B cell (primary cell): ENCODE results near the gene LMO7. TPM values are rescaled to one million over a fixed set of nuclear protein-coding genes. Genes with fewer than 3 reads are reported as not detected.

Experiments used
- ATAC-seq: fragments of 200-7000 bp; cut with Tn5 transposase; one replicate; pipeline ENCODE4 v1.10.0; 2021; ENCODE audit warnings: low read depth, mild to moderate bottlenecking, moderate number of reproducible peaks, moderate library complexity
- CTCF ChIA-PET: fragments of 350-600 bp; sonication (Branson Sonifier 250); formaldehyde crosslinking; loops from one replicate; lab custom pipeline; 2021; ENCODE audit warnings: antibody characterized with exemption, inconsistent platforms; lab: Charles Lee
- POLR2A ChIA-PET: fragments of 350-600 bp; sonication (Branson Sonifier 250); formaldehyde crosslinking; loops from one replicate; lab custom pipeline; 2021; ENCODE audit warnings: antibody characterized with exemption; lab: Charles Lee
- DNase-seq: peaks from one replicate; pipeline ENCODE4 v3.0.0; 2013
- H2AFZ ChIP-seq: 2 replicates; pipeline ENCODE4 v1.6.1; 2012; ENCODE audit warnings: mild to moderate bottlenecking, low read depth, low read length; ENCODE audit not compliant: insufficient read depth, poor library complexity, severe bottlenecking
- H3K27ac ChIP-seq, 2 donors: 1 replicate in 1 of 2; 2 replicates in 1 of 2; pipeline ENCODE4 v1.5.1; 2012 to 2013; ENCODE audit warnings: low read length in 2 of 2, mild to moderate bottlenecking in 2 of 2, moderate library complexity in 1 of 2
- H3K27me3 ChIP-seq, 4 experiments: fragments of 200-600 bp in 1 of 4; sonication (generic) in 1 of 4; replicated peaks in 1 of 4; 1 replicate in 2 of 4; 2 replicates in 2 of 4; pipeline versions ENCODE4 v1.6.1 to v1.7.0; 2013 to 2016; ENCODE audit warnings: low read length in 3 of 4, mild to moderate bottlenecking in 2 of 4, mixed read lengths in 1 of 4, moderate library complexity in 1 of 4; ENCODE audit not compliant: insufficient read depth in 4 of 4, control insufficient read depth in 3 of 4; ENCODE audit errors: control extremely low read depth in 1 of 4
- H3K36me3 ChIP-seq, 2 experiments: replicated peaks in 1 of 2; 1 replicate in 1 of 2; 2 replicates in 1 of 2; pipeline versions ENCODE4 v1.6.1 to v1.7.1; 2013; ENCODE audit warnings: low read length in 1 of 2; ENCODE audit not compliant: insufficient read depth in 2 of 2, control insufficient read depth in 1 of 2; ENCODE audit errors: control extremely low read depth in 1 of 2, extremely low read depth in 1 of 2
- H3K4me1 ChIP-seq, 2 donors: fragments of 200-600 bp in 1 of 2; sonication (generic) in 1 of 2; 1 replicate in 1 of 2; 2 replicates in 1 of 2; pipeline versions ENCODE4 v1.5.1 to v1.6.1; 2013 to 2017; ENCODE audit warnings: low read length in 2 of 2; ENCODE audit not compliant: control insufficient read depth in 2 of 2, insufficient read depth in 2 of 2
- H3K4me2 ChIP-seq: replicated peaks from 2 replicates; pipeline ENCODE3; 2012; ENCODE audit warnings: mild to moderate bottlenecking, low read depth, low read length; ENCODE audit not compliant: poor library complexity, severe bottlenecking
- H3K4me3 ChIP-seq, 5 experiments: fragments of 200-600 bp in 1 of 5; sonication (generic) in 1 of 5; 1 replicate in 3 of 5; 2 replicates in 2 of 5; pipeline versions ENCODE4 v1.5.1 to v1.7.0; 2011 to 2016; ENCODE audit warnings: low read length in 4 of 5, mild to moderate bottlenecking in 4 of 5, low read depth in 2 of 5, control low read depth in 1 of 5, moderate library complexity in 1 of 5; ENCODE audit not compliant: insufficient read depth in 1 of 5; ENCODE audit errors: control extremely low read depth in 1 of 5, extremely low read depth in 1 of 5
- H3K79me2 ChIP-seq: fragments of 200-600 bp; sonication (generic); one replicate; pipeline ENCODE4 v1.6.0; 2016; ENCODE audit warnings: low read length; ENCODE audit not compliant: control insufficient read depth, insufficient read depth
- H3K9ac ChIP-seq: fragments of 200-600 bp; sonication (generic); 2 replicates; pipeline ENCODE4 v1.6.1; 2017; ENCODE audit warnings: mild to moderate bottlenecking, low read length, moderate library complexity
- H3K9me3 ChIP-seq, 3 donors: one replicate each; pipeline versions ENCODE4 v1.6.1 to v1.7.1; 2013; ENCODE audit warnings: low read length in 2 of 3; ENCODE audit not compliant: control insufficient read depth in 2 of 3, insufficient read depth in 1 of 3; ENCODE audit errors: control extremely low read depth in 1 of 3
- H4K20me1 ChIP-seq: 2 replicates; pipeline ENCODE4 v1.6.0; 2012; ENCODE audit warnings: mild to moderate bottlenecking, low read length; ENCODE audit not compliant: insufficient read depth, control insufficient read depth, poor library complexity, severe bottlenecking
- H3K27ac Mint-ChIP-seq: one replicate; pipeline ENCODE4 v1.8.0; 2021; ENCODE audit warnings: mixed read lengths
- H3K27me3 Mint-ChIP-seq: one replicate; pipeline ENCODE4 v1.8.0; 2021; ENCODE audit warnings: mixed read lengths
- H3K4me1 Mint-ChIP-seq: one replicate; pipeline ENCODE4 v1.8.0; 2021; ENCODE audit warnings: mixed read lengths
- H3K4me3 Mint-ChIP-seq: one replicate; pipeline ENCODE4 v1.8.0; 2021; ENCODE audit warnings: mixed read lengths
- H3K9me3 Mint-ChIP-seq: one replicate; pipeline ENCODE4 v1.8.0; 2022; ENCODE audit warnings: mixed read lengths; ENCODE audit not compliant: insufficient read depth
- CTCF ChIP-seq: fragments of 200-600 bp; IDR thresholded peaks from one replicate; pipeline ENCODE4 v1.8.0; 2022; ENCODE audit warnings: antibody characterized with exemption, mild to moderate bottlenecking
- EZH2 ChIP-seq: IDR thresholded peaks from 2 replicates; pipeline ENCODE4 v1.6.1; 2012; ENCODE audit warnings: borderline replicate concordance, low read depth, mild to moderate bottlenecking, moderate library complexity, low read length; ENCODE audit not compliant: insufficient read depth, poor library complexity, severe bottlenecking
- WGBS: methylation state at CpG from one replicate; pipeline ENCODE4 v1.1.5; 2013; ENCODE audit warnings: missing lambda C conversion rate; ENCODE audit not compliant: insufficient coverage; 5-methylcytosine and 5-hydroxymethylcytosine counted together
- intact Hi-C: fragments of 100-400 bp; cut with micrococcal nuclease; formaldehyde crosslinking; loops from one replicate; pipeline ENCODE4 v1.10.0; 2022
- polyA plus RNA-seq: library from polyadenylated mRNA; depleted of rRNA; stranded (reverse); fragments of >200 nt; gene quantifications from 2 replicates; pipeline ENCODE4 v1.2.3, GENCODE V29; 2012
- total RNA-seq, 2 donors: library from RNA; stranded (reverse); fragments of 120-200 nt in 1 of 2; gene quantifications; 1 replicate in 1 of 2; 2 replicates in 1 of 2; pipeline versions ENCODE4 v1.2.3 to v1.2.4, GENCODE V29; 2013 to 2022

Gene LMO7
- total and polyA plus RNA-seq, 2 donors (not counting 1 experiment from before 2014, with no cell fraction given), result 7.8 to 17.4 TPM

- Histone ChIP-seq H3K9me3 (no peaks in the 10 kb centered on the region), H3K9ac (no peak overlapping the region), H3K27ac (no peak overlapping the region), H3K36me3 (peaks cover 0 to 2% of the 10 kb centered on the region in 2 experiments), H3K79me2 (no peaks in the 10 kb centered on the region), H3K27me3 (no peaks in the 10 kb centered on the region), H2AFZ (no peak overlapping the region), H3K4me3 (no peak overlapping the region), H4K20me1 (no peaks in the 10 kb centered on the region), H3K4me2 (no peak overlapping the region), H3K4me1 (peaks cover 0 to 4% of the 10 kb centered on the region in 2 donors)
- 91% methylated on average over 4 of the region's 10 CpGs for WGBS
- Mint-ChIP-seq H3K9me3 (no peaks in the 10 kb centered on the region), H3K27ac (no peak overlapping the region), H3K4me1 (peaks cover 4% of the 10 kb centered on the region), H3K4me3 (no peak overlapping the region), H3K27me3 (no peaks in the 10 kb centered on the region)
- DNase-seq (no peak), ATAC-seq (no peak)
- intact Hi-C loops, result no loop called here
- ChIA-PET POLR2A (no interaction called here), CTCF (no interaction called here)
- TF ChIP-seq CTCF (no peak), EZH2 (no peak)
Measured at GRCh38 chr13:75804054-75804453, 167.9 kb downstream of the LMO7 start.

GRCh38 chr13:75804605-75805004 lies 168.5 kb downstream of the LMO7 start:
- WGBS, result 100% methylated on average over 4 of the region's 4 CpGs
- intact Hi-C loops, result no loop called here
- no peak for DNase-seq
- H3K27ac Mint-ChIP-seq, result no peak overlapping the region
- no peak overlapping the region for H3K27ac ChIP-seq
- H3K4me1 ChIP-seq, result peaks cover 0 to 4% of the 10 kb centered on the region in 2 donors
- H3K4me3 ChIP-seq, result no peak overlapping the region
- no peaks in the 10 kb centered on the region for H3K9me3 ChIP-seq
- no peak overlapping the region for H3K4me3 Mint-ChIP-seq
- H3K79me2 ChIP-seq, result no peaks in the 10 kb centered on the region
- H3K4me1 Mint-ChIP-seq, result peaks cover 4% of the 10 kb centered on the region
- TF ChIP-seq CTCF, result no peak
- TF ChIP-seq EZH2, result no peak
- H3K27me3 ChIP-seq, result no peaks in the 10 kb centered on the region
- no peak overlapping the region for H2AFZ ChIP-seq
- no peak overlapping the region for H3K4me2 ChIP-seq
- H3K9ac ChIP-seq, result no peak overlapping the region
- POLR2A ChIA-PET, result no interaction called here
- H4K20me1 ChIP-seq, result no peaks in the 10 kb centered on the region
- CTCF ChIA-PET, result no interaction called here
- no peaks in the 10 kb centered on the region for H3K27me3 Mint-ChIP-seq
- ATAC-seq, result no peak
- no peaks in the 10 kb centered on the region for H3K9me3 Mint-ChIP-seq
- H3K36me3 ChIP-seq, result peaks cover 0 to 2% of the 10 kb centered on the region in 2 experiments
